SK-N-SH (cell line): Measurements from ENCODE around the gene METTL21C. TPM values are rescaled to one million over a fixed set of nuclear protein-coding genes. Genes with fewer than 3 reads are reported as not detected.

Source experiments
- CTCF ChIA-PET: fragments of 300-600, 350-600 bp; formaldehyde crosslinking; extraction: SDS; loops from one replicate; lab custom pipeline; 2021; lab: Yijun Ruan, JAX
- POLR2A ChIA-PET: fragments of 350-600 bp; sonication (Branson Sonifier 250); formaldehyde crosslinking; extraction: SDS; loops from one replicate; lab custom pipeline; 2020; ENCODE audit warnings: antibody characterized with exemption, inconsistent platforms; lab: Yijun Ruan, JAX
- DNase-seq: peaks from one replicate; pipeline ENCODE4 v3.0.0; 2012
- H2AFZ ChIP-seq: fragments of 200-600 bp; sonication (generic); 2 replicates; pipeline ENCODE4 v1.8.1; 2016; ENCODE audit warnings: antibody characterized with exemption, mild to moderate bottlenecking, low read depth
- H3F3A ChIP-seq: fragments of 200-600 bp; sonication (generic); replicated peaks from 2 replicates; pipeline ENCODE3; 2016; ENCODE audit warnings: antibody characterized with exemption, mild to moderate bottlenecking; ENCODE audit not compliant: insufficient read depth
- H3K27ac ChIP-seq, 2 experiments: fragments of 200-500 bp in 1 of 2; fragments of 200-600 bp in 1 of 2; sonication (Bioruptor generic) in 1 of 2; sonication (generic), shearing (Covaris generic) in 1 of 2; 2 replicates each; pipeline versions ENCODE4 v1.5.1 to v1.6.1; 2014 to 2016; ENCODE audit warnings: low read depth in 2 of 2, inconsistent platforms in 1 of 2, low read length in 1 of 2, mild to moderate bottlenecking in 1 of 2, mixed read lengths in 1 of 2
- H3K27me3 ChIP-seq: fragments of 200-600 bp; sonication (generic), shearing (Covaris generic); 2 replicates; pipeline ENCODE4 v1.6.1; 2016; ENCODE audit warnings: mixed run types; ENCODE audit not compliant: insufficient read depth
- H3K36me3 ChIP-seq, 2 experiments: fragments of 200-500 bp in 1 of 2; fragments of 200-600 bp in 1 of 2; sonication (Bioruptor generic) in 1 of 2; sonication (generic) in 1 of 2; replicated peaks in 1 of 2; 2 replicates each; pipeline versions ENCODE3 to v1.5.1; 2014 to 2016; ENCODE audit warnings: low read length in 1 of 2, mild to moderate bottlenecking in 1 of 2; ENCODE audit not compliant: insufficient read depth in 2 of 2, control insufficient read depth in 1 of 2
- H3K4me1 ChIP-seq, 2 experiments: fragments of 200-500 bp in 1 of 2; fragments of 200-600 bp in 1 of 2; sonication (Bioruptor generic) in 1 of 2; sonication (generic), shearing (Covaris generic) in 1 of 2; 2 replicates each; pipeline versions ENCODE4 v1.5.1 to v1.6.1; 2014 to 2016; ENCODE audit warnings: low read depth in 1 of 2, low read length in 1 of 2, mixed run types in 1 of 2; ENCODE audit not compliant: insufficient read depth in 2 of 2, control insufficient read depth in 1 of 2
- H3K4me2 ChIP-seq: fragments of 200-600 bp; sonication (generic), shearing (Covaris generic); 2 replicates; pipeline ENCODE4 v1.6.1; 2017; ENCODE audit warnings: mixed run types
- H3K4me3 ChIP-seq, 2 experiments: fragments of 200-500 bp in 1 of 2; fragments of 200-600 bp in 1 of 2; sonication (Bioruptor generic) in 1 of 2; sonication (generic), shearing (Covaris generic) in 1 of 2; 2 replicates each; pipeline versions ENCODE4 v1.5.1 to v1.8.1; 2014 to 2016; ENCODE audit warnings: low read depth in 2 of 2, inconsistent platforms in 1 of 2, low read length in 1 of 2, mild to moderate bottlenecking in 1 of 2, mixed read lengths in 1 of 2, moderate library complexity in 1 of 2
- H3K79me2 ChIP-seq: fragments of 200-600 bp; sonication (generic); 2 replicates; pipeline ENCODE4 v1.8.1; 2017; ENCODE audit warnings: mild to moderate bottlenecking; ENCODE audit not compliant: insufficient read depth
- H3K9ac ChIP-seq: fragments of 200-600 bp; sonication (generic); 2 replicates; pipeline ENCODE4 v1.6.1; 2017; ENCODE audit warnings: mixed run types
- H3K9me2 ChIP-seq: fragments of 200-600 bp; sonication (generic); 2 replicates; pipeline ENCODE4 v1.6.1; 2017; ENCODE audit warnings: mixed run types
- H3K9me3 ChIP-seq: fragments of 200-600 bp; sonication (generic); 2 replicates; pipeline ENCODE4 v1.6.1; 2017; ENCODE audit warnings: mixed run types, mild to moderate bottlenecking, moderate library complexity
- H4K20me1 ChIP-seq: fragments of 200-600 bp; sonication (generic); 2 replicates; pipeline ENCODE4 v1.6.1; 2017; ENCODE audit warnings: mild to moderate bottlenecking, mixed run types; ENCODE audit not compliant: insufficient read depth
- CHD2 ChIP-seq: fragments of 150-350 bp; IDR thresholded peaks from 2 replicates; pipeline ENCODE4 v1.6.1; 2018; ENCODE audit warnings: low read length; ENCODE audit not compliant: partially characterized antibody
- EP300 ChIP-seq, 2 experiments: IDR thresholded peaks; 2 replicates each; pipeline versions ENCODE4 v1.4.0 to v1.6.1; 2012; ENCODE audit warnings: borderline replicate concordance in 1 of 2, low read depth in 1 of 2, low read length in 1 of 2
- EZH2phosphoT487 ChIP-seq: fragments of 200-600 bp; sonication (generic); IDR thresholded peaks from 2 replicates; pipeline ENCODE4 v1.6.1; 2017; ENCODE audit warnings: low read depth, mixed run types, mild to moderate bottlenecking, antibody characterized with exemption, moderate library complexity, borderline replicate concordance
- FOXJ3 ChIP-seq: sonication (generic); formaldehyde crosslinking; IDR thresholded peaks from 2 replicates; pipeline ENCODE4 v1.5.1; 2020; ENCODE audit warnings: mild to moderate bottlenecking, missing genetic modification reagents
- GABPA ChIP-seq: IDR thresholded peaks from 2 replicates; pipeline ENCODE4 v1.4.0; 2012; ENCODE audit warnings: low read depth, mild to moderate bottlenecking
- MXI1 ChIP-seq: IDR thresholded peaks from 2 replicates; pipeline ENCODE4 v1.6.1; 2012; ENCODE audit warnings: mild to moderate bottlenecking, low read depth, low read length, improper control_type of control experiment
- NRF1 ChIP-seq: IDR thresholded peaks from 2 replicates; pipeline ENCODE4 v1.6.1; 2012; ENCODE audit warnings: low read depth, mild to moderate bottlenecking, low read length
- RAD21 ChIP-seq: IDR thresholded peaks from 2 replicates; pipeline ENCODE4 v1.6.1; 2012; ENCODE audit warnings: mild to moderate bottlenecking, low read length
- RCOR1 ChIP-seq: fragments of 150-350 bp; IDR thresholded peaks from 2 replicates; pipeline ENCODE4 v1.6.1; 2017; ENCODE audit warnings: antibody characterized with exemption, low read length
- RXRA ChIP-seq: IDR thresholded peaks from 2 replicates; pipeline ENCODE4 v1.4.0; 2012; ENCODE audit warnings: low read depth, mild to moderate bottlenecking, borderline replicate concordance
- SIN3A ChIP-seq: IDR thresholded peaks from 2 replicates; pipeline ENCODE4 v1.6.1; 2012; ENCODE audit warnings: low read depth, mild to moderate bottlenecking, low read length, moderate library complexity, borderline replicate concordance
- SMC3 ChIP-seq: IDR thresholded peaks from 2 replicates; pipeline ENCODE4 v1.6.1; 2012; ENCODE audit warnings: low read depth, low read length, improper control_type of control experiment
- TEAD4 ChIP-seq: IDR thresholded peaks from 2 replicates; pipeline ENCODE4 v1.4.0; 2012; ENCODE audit warnings: mild to moderate bottlenecking, borderline replicate concordance; ENCODE audit not compliant: insufficient read depth
- WGBS: methylation state at CpG from one replicate; pipeline ENCODE4 v1.1.6; 2017; ENCODE audit warnings: low lambda C conversion rate; 5-methylcytosine and 5-hydroxymethylcytosine counted together
- polyA plus RNA-seq, 3 experiments: library from polyadenylated mRNA; depleted of rRNA; stranded (reverse); fragments of >200 nt; gene quantifications; 2 replicates each; pipeline ENCODE4 v1.2.3, GENCODE V29; 2012
- TF ChIP-seq, protein P1 (sequence below): IDR thresholded peaks from 2 replicates; pipeline ENCODE4; 2012
- TF ChIP-seq, protein P2 (sequence below): IDR thresholded peaks from 2 replicates; pipeline ENCODE4 v1.4.0; 2012; ENCODE audit warnings: low read depth
- TF ChIP-seq, protein P3 (sequence below): IDR thresholded peaks from 2 replicates; pipeline ENCODE4 v1.4.0; 2012; ENCODE audit warnings: low read depth, borderline replicate concordance
- TF ChIP-seq, protein P4 (sequence below): fragments of 150-350 bp; IDR thresholded peaks from 2 replicates; pipeline ENCODE4 v1.6.1; 2017; ENCODE audit warnings: antibody characterized with exemption, low read length, low read depth, borderline replicate concordance

The METTL21C gene
- polyA plus RNA-seq, 1 of the 3 experiments (the other 2 are of a cell fraction), result not detected

DNA sequence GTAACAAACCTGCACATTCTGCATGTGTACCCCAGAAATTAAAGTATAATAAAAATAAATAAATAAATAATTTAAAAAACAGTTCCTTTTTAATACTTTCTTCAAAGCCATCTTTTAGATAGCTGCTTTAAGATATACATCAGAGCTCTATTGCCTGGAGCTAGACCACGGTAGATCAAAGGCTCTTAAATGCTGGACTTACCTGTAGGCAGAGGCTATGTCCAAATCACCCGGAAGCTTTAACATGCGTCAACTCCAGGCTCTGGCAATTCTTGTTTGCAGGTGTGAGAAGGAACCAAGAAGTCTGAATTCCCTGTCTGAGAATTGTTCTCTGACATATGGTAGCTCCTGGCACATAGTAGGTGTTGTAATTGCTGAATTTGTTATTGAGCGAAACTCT is 1.6 kb upstream of the METTL21C start:
- no peak for DNase-seq
- H4K20me1 ChIP-seq, result no peaks in the 10 kb centered on the region
- H3F3A ChIP-seq, result peaks cover 3% of the 10 kb centered on the region
- peaks cover 6 to 8% of the 10 kb centered on the region in 2 experiments; a peak in 2 of 4 replicates for H3K4me1 ChIP-seq
- H3K79me2 ChIP-seq, result no peaks in the 10 kb centered on the region
- H2AFZ ChIP-seq, result no peak overlapping the region
- H3K36me3 ChIP-seq, result no peaks in the 10 kb centered on the region
- no peak overlapping the region for H3K27ac ChIP-seq
- H3K9ac ChIP-seq, result no peak overlapping the region
- no peak for TF ChIP-seq GABPA
- no peak for TF ChIP-seq SMC3
- TF ChIP-seq FOXJ3 (CRISPR knock-in tag), result no peak
- TF ChIP-seq, protein P1, sequence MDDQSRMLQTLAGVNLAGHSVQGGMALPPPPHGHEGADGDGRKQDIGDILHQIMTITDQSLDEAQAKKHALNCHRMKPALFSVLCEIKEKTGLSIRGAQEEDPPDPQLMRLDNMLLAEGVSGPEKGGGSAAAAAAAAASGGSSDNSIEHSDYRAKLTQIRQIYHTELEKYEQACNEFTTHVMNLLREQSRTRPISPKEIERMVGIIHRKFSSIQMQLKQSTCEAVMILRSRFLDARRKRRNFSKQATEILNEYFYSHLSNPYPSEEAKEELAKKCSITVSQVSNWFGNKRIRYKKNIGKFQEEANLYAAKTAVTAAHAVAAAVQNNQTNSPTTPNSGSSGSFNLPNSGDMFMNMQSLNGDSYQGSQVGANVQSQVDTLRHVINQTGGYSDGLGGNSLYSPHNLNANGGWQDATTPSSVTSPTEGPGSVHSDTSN, result no peak
- TF ChIP-seq, protein P2, sequence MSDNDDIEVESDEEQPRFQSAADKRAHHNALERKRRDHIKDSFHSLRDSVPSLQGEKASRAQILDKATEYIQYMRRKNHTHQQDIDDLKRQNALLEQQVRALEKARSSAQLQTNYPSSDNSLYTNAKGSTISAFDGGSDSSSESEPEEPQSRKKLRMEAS, result no peak
- TF ChIP-seq RXRA, result no peak
- TF ChIP-seq TEAD4, result no peak
- TF ChIP-seq RCOR1, result no peak
- no peak for TF ChIP-seq MXI1
- TF ChIP-seq CHD2, result no peak
- TF ChIP-seq, protein P3, sequence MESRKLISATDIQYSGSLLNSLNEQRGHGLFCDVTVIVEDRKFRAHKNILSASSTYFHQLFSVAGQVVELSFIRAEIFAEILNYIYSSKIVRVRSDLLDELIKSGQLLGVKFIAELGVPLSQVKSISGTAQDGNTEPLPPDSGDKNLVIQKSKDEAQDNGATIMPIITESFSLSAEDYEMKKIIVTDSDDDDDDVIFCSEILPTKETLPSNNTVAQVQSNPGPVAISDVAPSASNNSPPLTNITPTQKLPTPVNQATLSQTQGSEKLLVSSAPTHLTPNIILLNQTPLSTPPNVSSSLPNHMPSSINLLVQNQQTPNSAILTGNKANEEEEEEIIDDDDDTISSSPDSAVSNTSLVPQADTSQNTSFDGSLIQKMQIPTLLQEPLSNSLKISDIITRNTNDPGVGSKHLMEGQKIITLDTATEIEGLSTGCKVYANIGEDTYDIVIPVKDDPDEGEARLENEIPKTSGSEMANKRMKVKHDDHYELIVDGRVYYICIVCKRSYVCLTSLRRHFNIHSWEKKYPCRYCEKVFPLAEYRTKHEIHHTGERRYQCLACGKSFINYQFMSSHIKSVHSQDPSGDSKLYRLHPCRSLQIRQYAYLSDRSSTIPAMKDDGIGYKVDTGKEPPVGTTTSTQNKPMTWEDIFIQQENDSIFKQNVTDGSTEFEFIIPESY, result no peak
- TF ChIP-seq, protein P4, sequence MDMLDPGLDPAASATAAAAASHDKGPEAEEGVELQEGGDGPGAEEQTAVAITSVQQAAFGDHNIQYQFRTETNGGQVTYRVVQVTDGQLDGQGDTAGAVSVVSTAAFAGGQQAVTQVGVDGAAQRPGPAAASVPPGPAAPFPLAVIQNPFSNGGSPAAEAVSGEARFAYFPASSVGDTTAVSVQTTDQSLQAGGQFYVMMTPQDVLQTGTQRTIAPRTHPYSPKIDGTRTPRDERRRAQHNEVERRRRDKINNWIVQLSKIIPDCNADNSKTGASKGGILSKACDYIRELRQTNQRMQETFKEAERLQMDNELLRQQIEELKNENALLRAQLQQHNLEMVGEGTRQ, result no peak
- no peak for TF ChIP-seq SIN3A
- TF ChIP-seq EZH2phosphoT487, result no peak
- no peak for TF ChIP-seq NRF1
- TF ChIP-seq EP300 (IDR thresholded peaks at IDR 0.05; ENCODE audit: borderline replicate concordance in 1 of 2, low read depth in 1 of 2, low read length in 1 of 2), result no peak
- TF ChIP-seq RAD21, result no peak
- no peaks in the 10 kb centered on the region for H3K9me2 ChIP-seq
- peaks cover 3% of the 10 kb centered on the region; the same call in 1 of the 2 replicates for H3K9me3 ChIP-seq
- H3K4me3 ChIP-seq, result no peak overlapping the region
- ChIA-PET POLR2A (no interaction called here), CTCF (interaction anchor here (1.6 kb wide), 1 partner anchor 28 kb away, joined by 4 read pairs; no protein-coding TSS in a partner anchor)
- H3K27me3 ChIP-seq, result no peaks in the 10 kb centered on the region
- no peak overlapping the region for H3K4me2 ChIP-seq
- WGBS, result 82% methylated on average over 4 of the region's 4 CpGs
